SHP77 treated with DMSO at 0.1 percent for 48 hours (cell line): ENCODE measurements around the gene DTNB.
"Not testable (repeated sequence)": the region's sequence is repeated elsewhere in the genome, so short reads cannot be mapped to it uniquely, and the experiment has no call there.

Experiments used
- DNase-seq: peaks from one replicate; lab custom pipeline; 2025; lab: John Stamatoyannopoulos, UW

DTNB gene

GRCh38 chr2:25673300-25674076 is at the start of gene DTNB:
Gene DTNB (minus strand): TSS chr2:25673577. CDS start chr2:25652660, 20,917 bp downstream.
- peak; percentile 24 for DNase-seq

GRCh38 chr2:25722224-25722623 is 48.8 kb upstream of the DTNB start:
- DNase-seq: no peak

GRCh38 chr2:25720575-25720974 is 47.2 kb upstream of the DTNB start:
- no peak for DNase-seq

GRCh38 chr2:25714740-25715139 is 41.4 kb upstream of the DTNB start:
- DNase-seq: no peak

GRCh38 chr2:25712455-25712854 is 39.1 kb upstream of the DTNB start:
- no peak for DNase-seq

GRCh38 chr2:25711675-25712354 is 38.4 kb upstream of the DTNB start:
- no peak for DNase-seq

GRCh38 chr2:25710750-25711149 is 37.4 kb upstream of the DTNB start:
- DNase-seq: no peak

GRCh38 chr2:25709349-25709748 is 36.0 kb upstream of the DTNB start:
- DNase-seq: no peak

- DNase-seq: peak; percentile 32
Observed at GRCh38 chr2:25707927-25708590, 34.7 kb upstream of the DTNB start.

- DNase-seq: not testable (repeated sequence)
Observed at GRCh38 chr2:25705575-25705974, 32.2 kb upstream of the DTNB start.

GRCh38 chr2:25701801-25702200 is 28.4 kb upstream of the DTNB start:
- no peak for DNase-seq

GRCh38 chr2:25700221-25700660 is 26.9 kb upstream of the DTNB start:
- DNase-seq: peak; percentile 27

- no peak for DNase-seq
Observed at GRCh38 chr2:25699216-25699615, 25.8 kb upstream of the DTNB start.

GRCh38 chr2:25698752-25699151 is 25.4 kb upstream of the DTNB start:
- no peak for DNase-seq

GRCh38 chr2:25697559-25698341 is 24.4 kb upstream of the DTNB start:
- no peak for DNase-seq

- no peak for DNase-seq
Observed at GRCh38 chr2:25692737-25693445, 19.5 kb upstream of the DTNB start.

GRCh38 chr2:25692143-25692542 is 18.8 kb upstream of the DTNB start:
- no peak for DNase-seq

GRCh38 chr2:25690058-25690457 is 16.7 kb upstream of the DTNB start:
- no peak for DNase-seq

- no peak for DNase-seq
Observed at GRCh38 chr2:25688236-25688635, 14.9 kb upstream of the DTNB start.

- no peak for DNase-seq
Observed at GRCh38 chr2:25685741-25686140, 12.4 kb upstream of the DTNB start.
